ENCODE results near the gene EIPR1.

The EIPR1 gene

GRCh38 chr2:3263487-3263886 lies 114.1 kb downstream of the EIPR1 start:
- no peak overlapping the region for H3K4me3 ChIP-seq (ENCODE audit: low read length)
- no CpG with 5 or more reads among the region's 16 CpGs for WGBS (ENCODE audit: extremely low coverage, insufficient coverage, low lambda C conversion rate)

GRCh38 chr2:3262437-3263388 lies 114.9 kb downstream of the EIPR1 start:
- no peak overlapping the region for H2AK5ac ChIP-seq (ENCODE audit: low read length)
- no peak for DNase-seq
- H3K4me2 ChIP-seq (ENCODE audit: low read length): no peak overlapping the region
- H3K56ac ChIP-seq (ENCODE audit: low read length): no peak overlapping the region
- no peak overlapping the region for H3K18ac ChIP-seq (ENCODE audit: low read length)
- H3K79me2 ChIP-seq (ENCODE audit: control insufficient read depth, insufficient read depth, low read length): no peaks in the 10 kb centered on the region
- no peaks in the 10 kb centered on the region for H3K27me3 ChIP-seq (ENCODE audit: insufficient read depth, low read length, poor library complexity)
- H2BK15ac ChIP-seq (replicated peaks; ENCODE audit: low read depth): no peak overlapping the region
- no peak overlapping the region for H4K5ac ChIP-seq (ENCODE audit: low read length)
- peaks cover 12% of the 10 kb centered on the region for H3K4me1 ChIP-seq (ENCODE audit: control insufficient read depth, low read depth, low read length)
- no peak overlapping the region for H3K9ac ChIP-seq (ENCODE audit: low read length)
- H3K27ac ChIP-seq (ENCODE audit: low read depth, low read length): no peak overlapping the region
- H3K4ac ChIP-seq (ENCODE audit: low read depth, low read length): no peak overlapping the region
- no peak overlapping the region for H2BK120ac ChIP-seq (ENCODE audit: low read depth, low read length)
- peaks cover 5% of the 10 kb centered on the region for H3K79me1 ChIP-seq (ENCODE audit: low read length)
- no peak overlapping the region for H3K4me3 ChIP-seq (ENCODE audit: low read length)
- WGBS (ENCODE audit: extremely low coverage, insufficient coverage, low lambda C conversion rate): no CpG with 5 or more reads among the region's 18 CpGs
- no peak overlapping the region for H4K8ac ChIP-seq (ENCODE audit: low read depth, low read length)
- no peak overlapping the region for H3K23ac ChIP-seq (ENCODE audit: low read length)
- H3K36me3 ChIP-seq (ENCODE audit: control insufficient read depth, insufficient read depth, low read length): no peaks in the 10 kb centered on the region
- no peak overlapping the region for H2BK5ac ChIP-seq (ENCODE audit: low read length)

More at GRCh38 chr2:3263487-3263886, 114.1 kb downstream of the EIPR1 start:
- no peak overlapping the region for H4K5ac ChIP-seq (ENCODE audit: low read length)
- H2BK15ac ChIP-seq (replicated peaks; ENCODE audit: low read depth): no peak overlapping the region
- no peak overlapping the region for H3K4ac ChIP-seq (ENCODE audit: low read depth, low read length)
- no peak overlapping the region for H3K56ac ChIP-seq (ENCODE audit: low read length)
- H2BK5ac ChIP-seq (ENCODE audit: low read length): no peak overlapping the region
- no peaks in the 10 kb centered on the region for H3K79me2 ChIP-seq (ENCODE audit: control insufficient read depth, insufficient read depth, low read length)
- H3K9ac ChIP-seq (ENCODE audit: low read length): no peak overlapping the region
- no peak overlapping the region for H3K4me2 ChIP-seq (ENCODE audit: low read length)
- DNase-seq: no peak
- H2BK120ac ChIP-seq (ENCODE audit: low read depth, low read length): no peak overlapping the region
- H3K27me3 ChIP-seq (ENCODE audit: insufficient read depth, low read length, poor library complexity): no peaks in the 10 kb centered on the region
- peaks cover 5% of the 10 kb centered on the region for H3K79me1 ChIP-seq (ENCODE audit: low read length)
- peaks cover 12% of the 10 kb centered on the region for H3K4me1 ChIP-seq (ENCODE audit: control insufficient read depth, low read depth, low read length)
- no peak overlapping the region for H4K8ac ChIP-seq (ENCODE audit: low read depth, low read length)
- no peak overlapping the region for H3K27ac ChIP-seq (ENCODE audit: low read depth, low read length)
- no peak overlapping the region for H3K23ac ChIP-seq (ENCODE audit: low read length)
- H2AK5ac ChIP-seq (ENCODE audit: low read length): no peak overlapping the region
- no peak overlapping the region for H3K18ac ChIP-seq (ENCODE audit: low read length)
- H3K36me3 ChIP-seq (ENCODE audit: control insufficient read depth, insufficient read depth, low read length): no peaks in the 10 kb centered on the region

- H3K27ac ChIP-seq (ENCODE audit: low read depth, low read length): no peak overlapping the region
- no peak for DNase-seq
- no peak overlapping the region for H2BK5ac ChIP-seq (ENCODE audit: low read length)
- H2BK15ac ChIP-seq (replicated peaks; ENCODE audit: low read depth): no peak overlapping the region
- no peak overlapping the region for H3K23ac ChIP-seq (ENCODE audit: low read length)
- no peaks in the 10 kb centered on the region for H3K79me2 ChIP-seq (ENCODE audit: control insufficient read depth, insufficient read depth, low read length)
- H3K4me2 ChIP-seq (ENCODE audit: low read length): no peak overlapping the region
- H3K79me1 ChIP-seq (ENCODE audit: low read length): peaks cover 5% of the 10 kb centered on the region
- H4K5ac ChIP-seq (ENCODE audit: low read length): no peak overlapping the region
- no peak overlapping the region for H3K9ac ChIP-seq (ENCODE audit: low read length)
- no peak overlapping the region for H2BK120ac ChIP-seq (ENCODE audit: low read depth, low read length)
- WGBS (ENCODE audit: extremely low coverage, insufficient coverage, low lambda C conversion rate): no CpG with 5 or more reads among the region's 8 CpGs
- H3K36me3 ChIP-seq (ENCODE audit: control insufficient read depth, insufficient read depth, low read length): no peaks in the 10 kb centered on the region
- H3K18ac ChIP-seq (ENCODE audit: low read length): no peak overlapping the region
- no peaks in the 10 kb centered on the region for H3K27me3 ChIP-seq (ENCODE audit: insufficient read depth, low read length, poor library complexity)
- no peak overlapping the region for H4K8ac ChIP-seq (ENCODE audit: low read depth, low read length)
- no peak overlapping the region for H3K56ac ChIP-seq (ENCODE audit: low read length)
- no peak overlapping the region for H3K4me3 ChIP-seq (ENCODE audit: low read length)
- no peak overlapping the region for H3K4ac ChIP-seq (ENCODE audit: low read depth, low read length)
- no peak overlapping the region for H2AK5ac ChIP-seq (ENCODE audit: low read length)
- H3K4me1 ChIP-seq (ENCODE audit: control insufficient read depth, low read depth, low read length): peaks cover 6% of the 10 kb centered on the region
Observed at GRCh38 chr2:3261511-3261910, 116.1 kb downstream of the EIPR1 start.

- DNase-seq: no peak
- H4K5ac ChIP-seq (ENCODE audit: low read length): no peak overlapping the region
- H3K79me2 ChIP-seq (ENCODE audit: control insufficient read depth, insufficient read depth, low read length): no peaks in the 10 kb centered on the region
- H3K56ac ChIP-seq (ENCODE audit: low read length): no peak overlapping the region
- no peak overlapping the region for H2BK120ac ChIP-seq (ENCODE audit: low read depth, low read length)
- peaks cover 5% of the 10 kb centered on the region for H3K79me1 ChIP-seq (ENCODE audit: low read length)
- H3K18ac ChIP-seq (ENCODE audit: low read length): no peak overlapping the region
- no CpG with 5 or more reads among the region's 6 CpGs for WGBS (ENCODE audit: extremely low coverage, insufficient coverage, low lambda C conversion rate)
- peaks cover 3% of the 10 kb centered on the region for H3K4me1 ChIP-seq (ENCODE audit: control insufficient read depth, low read depth, low read length)
- no peak overlapping the region for H3K23ac ChIP-seq (ENCODE audit: low read length)
- no peak overlapping the region for H2AK5ac ChIP-seq (ENCODE audit: low read length)
- no peak overlapping the region for H2BK15ac ChIP-seq (replicated peaks; ENCODE audit: low read depth)
- no peaks in the 10 kb centered on the region for H3K27me3 ChIP-seq (ENCODE audit: insufficient read depth, low read length, poor library complexity)
- no peak overlapping the region for H4K8ac ChIP-seq (ENCODE audit: low read depth, low read length)
- H3K4me3 ChIP-seq (ENCODE audit: low read length): no peak overlapping the region
- H3K9ac ChIP-seq (ENCODE audit: low read length): no peak overlapping the region
- no peak overlapping the region for H3K4me2 ChIP-seq (ENCODE audit: low read length)
- no peak overlapping the region for H2BK5ac ChIP-seq (ENCODE audit: low read length)
- H3K36me3 ChIP-seq (ENCODE audit: control insufficient read depth, insufficient read depth, low read length): no peaks in the 10 kb centered on the region
- no peak overlapping the region for H3K27ac ChIP-seq (ENCODE audit: low read depth, low read length)
- no peak overlapping the region for H3K4ac ChIP-seq (ENCODE audit: low read depth, low read length)
Observed at GRCh38 chr2:3260959-3261358, 116.7 kb downstream of the EIPR1 start.

GRCh38 chr2:3257826-3258225 lies 119.8 kb downstream of the EIPR1 start:
- H3K4me2 ChIP-seq (ENCODE audit: low read length): no peak overlapping the region
- H3K4me1 ChIP-seq (ENCODE audit: control insufficient read depth, low read depth, low read length): no peaks in the 10 kb centered on the region
- no CpG with 5 or more reads among the region's 8 CpGs for WGBS (ENCODE audit: extremely low coverage, insufficient coverage, low lambda C conversion rate)
- H3K79me1 ChIP-seq (ENCODE audit: low read length): peaks cover 5% of the 10 kb centered on the region
- no peak overlapping the region for H2BK5ac ChIP-seq (ENCODE audit: low read length)
- no peak overlapping the region for H3K56ac ChIP-seq (ENCODE audit: low read length)
- H2BK120ac ChIP-seq (ENCODE audit: low read depth, low read length): no peak overlapping the region
- H2AK5ac ChIP-seq (ENCODE audit: low read length): no peak overlapping the region
- H3K36me3 ChIP-seq (ENCODE audit: control insufficient read depth, insufficient read depth, low read length): no peaks in the 10 kb centered on the region
- no peak overlapping the region for H4K8ac ChIP-seq (ENCODE audit: low read depth, low read length)
- no peak overlapping the region for H2BK15ac ChIP-seq (replicated peaks; ENCODE audit: low read depth)
- DNase-seq: no peak
- no peak overlapping the region for H3K4ac ChIP-seq (ENCODE audit: low read depth, low read length)
- no peaks in the 10 kb centered on the region for H3K27me3 ChIP-seq (ENCODE audit: insufficient read depth, low read length, poor library complexity)
- H3K79me2 ChIP-seq (ENCODE audit: control insufficient read depth, insufficient read depth, low read length): no peaks in the 10 kb centered on the region
- no peak overlapping the region for H3K9ac ChIP-seq (ENCODE audit: low read length)
- H3K4me3 ChIP-seq (ENCODE audit: low read length): no peak overlapping the region
- no peak overlapping the region for H3K23ac ChIP-seq (ENCODE audit: low read length)
- H3K18ac ChIP-seq (ENCODE audit: low read length): no peak overlapping the region
- H3K27ac ChIP-seq (ENCODE audit: low read depth, low read length): no peak overlapping the region
- H4K5ac ChIP-seq (ENCODE audit: low read length): no peak overlapping the region

All from mesendoderm (in vitro differentiated cells).